UCSD-AML1 (cell line): ENCODE measurements around the gene SERPINA5.

Source experiments
- DNase-seq: peaks from one replicate; lab custom pipeline; 2025; ENCODE audit not compliant: unreplicated experiment; lab: John Stamatoyannopoulos, UW

The SERPINA5 gene

GRCh38 chr14:94548999-94549985, 31.9 kb upstream of the SERPINA5 start:
- DNase-seq, result peak; percentile 56

GRCh38 chr14:94550041-94550440, 31.2 kb upstream of the SERPINA5 start:
- DNase-seq, result no peak

GRCh38 chr14:94555991-94556390, 25.2 kb upstream of the SERPINA5 start:
- DNase-seq, result no peak

- no peak for DNase-seq
These were observed 23.9 kb upstream of the SERPINA5 start for GRCh38 chr14:94557327-94557726.

- DNase-seq, result no peak
These were observed 22.4 kb upstream of the SERPINA5 start for GRCh38 chr14:94558842-94559241.

GRCh38 chr14:94559638-94560290, 21.5 kb upstream of the SERPINA5 start:
- no peak for DNase-seq

- DNase-seq, result no peak
These were observed 20.9 kb upstream of the SERPINA5 start for GRCh38 chr14:94560291-94560665.

GRCh38 chr14:94560751-94561655, 20.2 kb upstream of the SERPINA5 start, which contains the start of gene SERPINA4:
SERPINA4 (plus strand) TSS chr14:94561442; CDS start chr14:94563483, 2,041 bp downstream.
- DNase-seq, result no peak

GRCh38 chr14:94561656-94562010, 19.6 kb upstream of the SERPINA5 start:
- DNase-seq, result no peak

GRCh38 chr14:94562022-94562421, 19.2 kb upstream of the SERPINA5 start:
- DNase-seq, result no peak

GRCh38 chr14:94562941-94563883, 18.0 kb upstream of the SERPINA5 start:
- DNase-seq, result no peak

GRCh38 chr14:94564381-94564780, 16.8 kb upstream of the SERPINA5 start:
- DNase-seq, result no peak

GRCh38 chr14:94568186-94568585, 13.0 kb upstream of the SERPINA5 start:
- no peak for DNase-seq

GRCh38 chr14:94569381-94570001, 11.7 kb upstream of the SERPINA5 start:
- no peak for DNase-seq

GRCh38 chr14:94570002-94570400, 11.2 kb upstream of the SERPINA5 start:
- DNase-seq, result no peak

GRCh38 chr14:94570440-94570839, 10.8 kb upstream of the SERPINA5 start:
- DNase-seq, result no peak

GRCh38 chr14:94571395-94571794, 9.8 kb upstream of the SERPINA5 start:
- no peak for DNase-seq

- DNase-seq, result no peak
These were observed 9.3 kb upstream of the SERPINA5 start for GRCh38 chr14:94571950-94572349.

- DNase-seq, result no peak
These were observed 8.5 kb upstream of the SERPINA5 start for GRCh38 chr14:94572637-94573303.
